Esophagus muscularis mucosa (tissue), 4 donors: ENCODE results near the gene NUP93. TPM values are rescaled to one million over a fixed set of nuclear protein-coding genes. Genes with fewer than 3 reads are reported as not detected.

ENCODE experiments used
- DNase-seq: peaks from one replicate; pipeline ENCODE4 v3.0.0-alpha.2; 2017; ENCODE audit errors: extremely low spot score
- H3K27ac ChIP-seq, 4 donors: fragments of 200-600 bp; sonication (generic); replicated peaks in 1 of 4; 1 replicate in 3 of 4; 2 replicates in 1 of 4; pipeline ENCODE4 v1.5.1; 2016 to 2019; ENCODE audit warnings: mild to moderate bottlenecking in 1 of 4
- H3K27me3 ChIP-seq, 4 donors: fragments of 200-600 bp; sonication (generic); one replicate each; pipeline versions ENCODE4 v1.5.1 to v1.6.0; 2016 to 2019
- H3K36me3 ChIP-seq, 4 donors: fragments of 200-600 bp; sonication (generic); one replicate each; pipeline ENCODE4 v1.5.1; 2016 to 2019
- H3K4me1 ChIP-seq, 4 donors: fragments of 200-600 bp; sonication (generic); one replicate each; pipeline ENCODE4 v1.5.1; 2016 to 2019
- H3K4me3 ChIP-seq, 4 donors: fragments of 200-600 bp; sonication (generic); 1 replicate in 2 of 4; 2 replicates in 2 of 4; pipeline ENCODE4 v1.5.1; 2016 to 2019; ENCODE audit warnings: mild to moderate bottlenecking in 4 of 4, moderate library complexity in 1 of 4
- H3K9me3 ChIP-seq, 4 donors: fragments of 200-600 bp; sonication (generic); 1 replicate in 3 of 4; 2 replicates in 1 of 4; pipeline ENCODE4 v1.5.1; 2016 to 2019
- CTCF ChIP-seq, 3 experiments: fragments of 200-600 bp in 2 of 3; fragments of 450-650 bp in 1 of 3; sonication (generic) in 2 of 3; IDR thresholded peaks; one replicate each; pipeline ENCODE4 v1.5.1; 2017 to 2019; ENCODE audit warnings: antibody characterized with exemption in 3 of 3, mild to moderate bottlenecking in 2 of 3, moderate library complexity in 1 of 3
- EP300 ChIP-seq: sonication (generic); formaldehyde crosslinking; IDR thresholded peaks from one replicate; pipeline ENCODE4 v1.6.1; 2017; ENCODE audit warnings: antibody characterized with exemption
- POLR2A ChIP-seq: fragments of 450-650 bp; IDR thresholded peaks from one replicate; pipeline ENCODE4 v1.6.1; 2017; ENCODE audit warnings: antibody characterized with exemption, moderate library complexity, mild to moderate bottlenecking, low read depth
- POLR2AphosphoS5 ChIP-seq, 2 donors: sonication (generic); formaldehyde crosslinking; IDR thresholded peaks; one replicate each; pipeline ENCODE4 v1.6.1; 2017; ENCODE audit warnings: antibody characterized with exemption in 2 of 2
- WGBS: methylation state at CpG from one replicate; pipeline ENCODE4 v1.1.5; 2018; 5-methylcytosine and 5-hydroxymethylcytosine counted together
- intact Hi-C: fragments of 100-400 bp; cut with DNase I; formaldehyde crosslinking; loops from one replicate; pipeline ENCODE4 v1.15.1; 2023
- total RNA-seq, 4 donors: library from RNA; depleted of rRNA; stranded (reverse); fragments of >200 nt; gene quantifications; one replicate each; pipeline versions ENCODE4 v1.1.0 to v1.2.1, GENCODE V29; 2016

The NUP93 gene
- total RNA-seq, 4 donors from 2014 or later = 34.0 to 47.5 (median 36.5) TPM

- TF ChIP-seq CTCF (IDR thresholded peaks at IDR 0.05) (no peak), EP300 (no peak), POLR2AphosphoS5 (IDR thresholded peaks at IDR 0.05) (no peak), POLR2A (no peak)
- H3K27me3 ChIP-seq = no peaks in the 10 kb centered on the region
- peak overlapping the region; percentile 81 to 86 (median 82) for H3K27ac ChIP-seq
- WGBS = 58% methylated on average over 8 of the region's 8 CpGs
- H3K36me3 ChIP-seq = no peaks in the 10 kb centered on the region
- no peaks in the 10 kb centered on the region for H3K9me3 ChIP-seq
- intact Hi-C loops = no loop called here
- H3K4me1 ChIP-seq = peaks cover 17 to 48% (median 29%) of the 10 kb centered on the region in 4 donors
- peak; percentile 86 for DNase-seq
- peak overlapping the region; percentile 80 to 95 (median 84) for H3K4me3 ChIP-seq
These were observed 772 bp upstream of the NUP93 start for GRCh38 chr16:56728980-56729734.

GRCh38 chr16:56732366-56732765 is 2.4 kb downstream of the NUP93 start:
- intact Hi-C loops = no loop called here
- Histone ChIP-seq H3K27ac (no peak overlapping the region), H3K4me3 (no peak overlapping the region), H3K4me1 (peaks cover 17 to 42% (median 27%) of the 10 kb centered on the region in 4 donors), H3K36me3 (no peaks in the 10 kb centered on the region), H3K27me3 (no peaks in the 10 kb centered on the region), H3K9me3 (no peaks in the 10 kb centered on the region)
- no peak for DNase-seq
- no peak for TF ChIP-seq EP300
- no peak for TF ChIP-seq POLR2A
- TF ChIP-seq POLR2AphosphoS5 (IDR thresholded peaks at IDR 0.05) = no peak
- TF ChIP-seq CTCF (IDR thresholded peaks at IDR 0.05) = no peak
- 95% methylated on average over 2 of the region's 2 CpGs for WGBS

- H3K27ac ChIP-seq = no peak overlapping the region
- H3K9me3 ChIP-seq = no peaks in the 10 kb centered on the region
- H3K27me3 ChIP-seq = no peaks in the 10 kb centered on the region
- TF ChIP-seq CTCF (IDR thresholded peaks at IDR 0.05) (no peak), POLR2AphosphoS5 (IDR thresholded peaks at IDR 0.05) (no peak), EP300 (no peak), POLR2A (no peak)
- no peak overlapping the region for H3K4me3 ChIP-seq
- WGBS = 90% methylated on average over 1 of the region's 1 CpG
- no peak for DNase-seq
- no peaks in the 10 kb centered on the region for H3K36me3 ChIP-seq
- H3K4me1 ChIP-seq = peaks cover 17 to 40% (median 26%) of the 10 kb centered on the region in 4 donors
- intact Hi-C loops = no loop called here
These were observed 2.9 kb downstream of the NUP93 start for GRCh38 chr16:56732832-56733231.

- intact Hi-C loops = no loop called here
- Histone ChIP-seq H3K27me3 (no peaks in the 10 kb centered on the region), H3K4me3 (no peak overlapping the region), H3K36me3 (no peaks in the 10 kb centered on the region), H3K27ac (no peak overlapping the region), H3K9me3 (no peaks in the 10 kb centered on the region), H3K4me1 (peaks cover 7 to 26% (median 14%) of the 10 kb centered on the region in 4 donors)
- DNase-seq = no peak
- TF ChIP-seq CTCF (IDR thresholded peaks at IDR 0.05) (no peak), POLR2AphosphoS5 (IDR thresholded peaks at IDR 0.05) (no peak), POLR2A (no peak)
- WGBS = 87% methylated on average over 3 of the region's 3 CpGs
These were observed 4.5 kb downstream of the NUP93 start for GRCh38 chr16:56734429-56734828.

GRCh38 chr16:56736476-56736875 is 6.5 kb downstream of the NUP93 start:
- no peaks in the 10 kb centered on the region for H3K9me3 ChIP-seq
- no peak overlapping the region for H3K27ac ChIP-seq
- no peak for TF ChIP-seq EP300
- no peak for TF ChIP-seq CTCF (IDR thresholded peaks at IDR 0.05)
- no peak for TF ChIP-seq POLR2AphosphoS5 (IDR thresholded peaks at IDR 0.05)
- no peak for TF ChIP-seq POLR2A
- H3K4me3 ChIP-seq = no peak overlapping the region
- H3K4me1 ChIP-seq = peaks cover 0 to 12% (median 2%) of the 10 kb centered on the region in 4 donors
- H3K36me3 ChIP-seq = no peaks in the 10 kb centered on the region
- DNase-seq = no peak
- H3K27me3 ChIP-seq = no peaks in the 10 kb centered on the region
- 85% methylated on average over 3 of the region's 3 CpGs for WGBS
- intact Hi-C loops = no loop called here
